Measurements from ENCODE around the gene CCDC170. TPM values are rescaled to one million over a fixed set of nuclear protein-coding genes. Genes with fewer than 3 reads are reported as not detected.

CCDC170 gene
- total and polyA plus RNA-seq, 2 experiments from 2014 or later, result 1.2 TPM

- Histone ChIP-seq H3K27ac (no peak overlapping the region), H3K27me3 (no peaks in the 10 kb centered on the region), H3K36me3 (replicated peaks; ENCODE audit: insufficient read depth, low read depth) (no peaks in the 10 kb centered on the region), H3K79me2 (no peaks in the 10 kb centered on the region), H2AFZ (no peak overlapping the region), H3K4me2 (no peak overlapping the region), H3K9me3 (ENCODE audit: low read depth) (no peaks in the 10 kb centered on the region), H3K4me3 (no peak overlapping the region), H4K20me1 (ENCODE audit: insufficient read depth, poor library complexity, severe bottlenecking) (no peaks in the 10 kb centered on the region), H3K9me2 (replicated peaks; ENCODE audit: insufficient read depth) (no peaks in the 10 kb centered on the region), H3K4me1 (ENCODE audit: insufficient read depth) (no peaks in the 10 kb centered on the region)
- DNase-seq (ENCODE audit: low spot score), result no peak
- WGBS (ENCODE audit: low lambda C conversion rate, missing lambda C conversion rate), result 73% methylated on average over 4 of the region's 4 CpGs
- no peak for TF ChIP-seq EZH2 (IDR thresholded peaks at IDR 0.05; ENCODE audit: borderline replicate concordance)
- TF ChIP-seq EZH2phosphoT487 (IDR thresholded peaks at IDR 0.05; ENCODE audit: low read depth, severe bottlenecking, unreplicated experiment), result no peak
- no peak for TF ChIP-seq CTCF (IDR thresholded peaks at IDR 0.05; ENCODE audit: poor library complexity)
These were observed 41.8 kb downstream of the CCDC170 start for GRCh38 chr6:151535476-151536187.

- no peaks in the 10 kb centered on the region for H3K79me2 ChIP-seq
- 93% methylated on average over 10 of the region's 10 CpGs for WGBS (ENCODE audit: low lambda C conversion rate, missing lambda C conversion rate)
- no peaks in the 10 kb centered on the region for H3K27me3 ChIP-seq
- no peaks in the 10 kb centered on the region for H4K20me1 ChIP-seq (ENCODE audit: insufficient read depth, poor library complexity, severe bottlenecking)
- no peaks in the 10 kb centered on the region for H3K9me3 ChIP-seq (ENCODE audit: low read depth)
- DNase-seq (ENCODE audit: low spot score), result no peak
- H2AFZ ChIP-seq, result no peak overlapping the region
- H3K4me3 ChIP-seq, result no peak overlapping the region
- no peak overlapping the region for H3K4me2 ChIP-seq
- no peaks in the 10 kb centered on the region for H3K36me3 ChIP-seq (replicated peaks; ENCODE audit: insufficient read depth, low read depth)
- no peak for TF ChIP-seq CTCF (IDR thresholded peaks at IDR 0.05; ENCODE audit: poor library complexity)
- TF ChIP-seq EZH2 (IDR thresholded peaks at IDR 0.05; ENCODE audit: borderline replicate concordance), result no peak
- TF ChIP-seq EZH2phosphoT487 (IDR thresholded peaks at IDR 0.05; ENCODE audit: low read depth, severe bottlenecking, unreplicated experiment), result no peak
- no peaks in the 10 kb centered on the region for H3K9me2 ChIP-seq (replicated peaks; ENCODE audit: insufficient read depth)
- H3K4me1 ChIP-seq (ENCODE audit: insufficient read depth), result no peaks in the 10 kb centered on the region
- no peak overlapping the region for H3K27ac ChIP-seq
These were observed 42.3 kb downstream of the CCDC170 start for GRCh38 chr6:151536188-151536479.

GRCh38 chr6:151537556-151537955, 43.7 kb downstream of the CCDC170 start:
- TF ChIP-seq EZH2 (IDR thresholded peaks at IDR 0.05; ENCODE audit: borderline replicate concordance) (no peak), CTCF (IDR thresholded peaks at IDR 0.05; ENCODE audit: poor library complexity) (no peak), EZH2phosphoT487 (IDR thresholded peaks at IDR 0.05; ENCODE audit: low read depth, severe bottlenecking, unreplicated experiment) (no peak)
- H3K9me3 ChIP-seq (ENCODE audit: low read depth), result no peaks in the 10 kb centered on the region
- no peaks in the 10 kb centered on the region for H3K9me2 ChIP-seq (replicated peaks; ENCODE audit: insufficient read depth)
- no peaks in the 10 kb centered on the region for H3K27me3 ChIP-seq
- no peak for DNase-seq (ENCODE audit: low spot score)
- H3K36me3 ChIP-seq (replicated peaks; ENCODE audit: insufficient read depth, low read depth), result no peaks in the 10 kb centered on the region
- no peak overlapping the region for H2AFZ ChIP-seq
- no peak overlapping the region for H3K4me2 ChIP-seq
- no peaks in the 10 kb centered on the region for H4K20me1 ChIP-seq (ENCODE audit: insufficient read depth, poor library complexity, severe bottlenecking)
- H3K79me2 ChIP-seq, result no peaks in the 10 kb centered on the region
- no peaks in the 10 kb centered on the region for H3K4me1 ChIP-seq (ENCODE audit: insufficient read depth)
- H3K27ac ChIP-seq, result no peak overlapping the region
- H3K4me3 ChIP-seq, result no peak overlapping the region
